Activated gamma-delta T cell (primary cell): ENCODE data around the gene POLA2.
A peak's percentile ranks its signal among the peaks of the same experiment; 100 is the strongest.
"Not testable (repeated sequence)": the region's sequence is repeated elsewhere in the genome, so short reads cannot be mapped to it uniquely, and the experiment has no call there.

Experiments used
- DNase-seq: peaks from one replicate; lab custom pipeline; 2025; lab: John Stamatoyannopoulos, UW
- total RNA-seq, 2 donors: gene quantifications; one replicate each; lab custom pipeline; 2026; lab: John Stamatoyannopoulos, UW

POLA2 gene
- total RNA-seq, result 7.9 to 10.0 reads per million in 2 donors

DNA sequence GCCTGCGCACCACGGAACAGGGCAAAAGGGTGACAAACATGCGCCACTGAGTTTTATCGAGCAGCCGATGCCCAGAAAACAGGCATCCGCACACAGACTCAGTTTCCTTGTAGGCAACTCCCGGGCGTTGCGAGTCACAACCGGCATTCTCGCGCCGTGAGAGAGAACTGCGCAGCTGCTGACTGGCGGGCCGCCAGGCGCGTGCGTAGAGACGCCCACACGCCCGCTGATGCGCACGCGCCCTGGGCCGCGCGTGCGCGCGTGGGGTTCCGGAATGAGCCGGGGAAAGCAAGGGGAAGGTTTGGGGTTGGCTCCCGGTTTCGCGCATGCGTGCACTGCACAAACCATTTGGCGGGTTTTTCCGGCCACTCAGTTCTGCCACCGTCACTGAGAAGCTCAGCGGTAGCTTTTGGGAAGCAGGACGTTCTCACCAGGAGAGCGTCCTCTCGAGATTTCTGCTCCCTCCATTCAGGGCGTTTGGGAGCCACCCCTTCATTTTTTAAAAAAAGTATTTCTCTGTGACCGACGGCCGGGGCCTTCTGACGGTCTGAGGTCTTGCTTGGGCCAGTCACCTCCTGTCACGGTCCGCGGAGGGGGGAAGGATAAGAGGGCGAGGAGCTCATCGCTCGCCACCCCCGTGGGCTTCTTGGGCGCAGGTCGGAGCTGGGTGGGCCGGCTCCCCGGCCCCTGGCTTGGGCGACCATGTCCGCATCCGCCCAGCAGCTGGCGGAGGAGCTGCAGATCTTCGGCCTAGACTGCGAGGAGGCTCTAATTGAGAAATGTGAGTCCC lies at the start of gene POLA2:
Gene POLA2 (plus strand): TSS at position 372 of the 790 bp plus-strand sequence. CDS start 331 bp downstream, at position 703.
- peak; percentile 90 for DNase-seq

- no peak for DNase-seq
Measured at GRCh38 chr11:65212226-65212801, 49.4 kb upstream of the POLA2 start.

DNA sequence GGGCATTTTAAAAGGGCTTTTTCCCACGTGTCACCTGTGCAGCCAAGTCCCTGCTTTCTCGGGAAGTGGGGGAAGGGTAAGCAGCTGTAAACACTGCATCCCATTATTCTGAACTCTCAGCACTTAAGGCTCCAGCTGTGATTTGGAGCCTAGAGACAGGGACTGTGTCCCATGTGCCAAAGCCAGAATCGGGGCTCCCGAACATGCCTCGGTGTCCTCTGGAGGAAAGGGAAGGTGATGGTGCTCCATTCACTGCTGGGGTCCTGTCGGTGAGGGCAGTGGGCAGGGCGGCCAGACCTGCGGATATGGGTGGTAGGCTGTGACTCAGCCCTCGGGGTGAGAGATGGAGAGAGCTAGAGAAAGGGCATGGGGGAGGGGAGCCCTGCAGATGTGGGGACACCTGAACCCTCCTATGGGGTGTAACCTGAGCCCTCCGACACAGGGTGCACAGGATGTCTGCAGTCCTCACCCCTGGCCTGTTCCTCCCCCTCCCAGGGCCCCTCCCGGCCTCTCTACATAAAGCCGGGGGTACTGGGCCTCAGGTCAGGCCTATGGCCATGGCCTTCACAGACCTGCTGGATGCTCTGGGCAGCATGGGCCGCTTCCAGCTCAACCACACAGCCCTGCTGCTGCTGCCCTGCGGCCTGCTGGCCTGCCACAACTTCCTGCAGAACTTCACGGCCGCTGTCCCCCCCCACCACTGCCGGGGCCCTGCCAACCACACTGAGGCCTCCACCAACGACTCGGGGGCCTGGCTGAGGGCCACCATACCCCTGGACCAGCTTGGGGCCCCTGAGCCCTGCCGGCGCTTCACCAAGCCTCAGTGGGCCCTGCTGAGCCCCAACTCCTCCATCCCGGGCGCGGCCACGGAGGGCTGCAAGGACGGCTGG lies 48.2 kb upstream of the POLA2 start:
- DNase-seq, result no peak

DNA sequence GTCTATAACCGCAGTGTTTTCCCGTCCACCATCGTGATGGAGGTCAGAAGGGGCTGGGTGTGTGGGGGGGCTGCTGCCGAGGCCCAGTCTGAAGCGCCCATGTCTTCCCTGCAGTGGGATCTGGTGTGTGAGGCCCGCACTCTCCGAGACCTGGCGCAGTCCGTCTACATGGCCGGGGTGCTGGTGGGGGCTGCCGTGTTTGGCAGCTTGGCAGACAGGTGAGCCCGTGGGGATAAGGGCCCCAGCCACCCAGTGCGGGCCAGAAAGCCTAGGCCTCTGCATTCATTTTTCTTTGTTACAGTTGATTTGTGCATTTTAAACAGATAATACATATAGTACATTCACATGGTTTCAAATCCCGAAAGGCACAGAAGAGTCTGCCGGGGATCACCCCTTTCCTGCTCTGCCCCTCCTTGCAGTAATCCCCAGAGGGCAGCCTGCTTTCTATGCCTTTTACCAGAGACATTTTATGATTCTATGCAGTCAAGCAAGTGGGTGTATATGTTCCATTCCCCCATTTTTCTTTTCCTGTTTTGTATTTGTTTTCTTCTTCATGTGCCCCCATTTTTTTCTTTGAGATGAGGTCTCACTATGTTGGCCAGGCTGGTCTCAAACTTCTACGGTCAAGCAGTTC lies 47.4 kb upstream of the POLA2 start:
- no peak for DNase-seq

GRCh38 chr11:65215441-65216076 lies 46.2 kb upstream of the POLA2 start:
- DNase-seq, result no peak

- no peak for DNase-seq
Measured at GRCh38 chr11:65216830-65217229, 44.9 kb upstream of the POLA2 start.

DNA sequence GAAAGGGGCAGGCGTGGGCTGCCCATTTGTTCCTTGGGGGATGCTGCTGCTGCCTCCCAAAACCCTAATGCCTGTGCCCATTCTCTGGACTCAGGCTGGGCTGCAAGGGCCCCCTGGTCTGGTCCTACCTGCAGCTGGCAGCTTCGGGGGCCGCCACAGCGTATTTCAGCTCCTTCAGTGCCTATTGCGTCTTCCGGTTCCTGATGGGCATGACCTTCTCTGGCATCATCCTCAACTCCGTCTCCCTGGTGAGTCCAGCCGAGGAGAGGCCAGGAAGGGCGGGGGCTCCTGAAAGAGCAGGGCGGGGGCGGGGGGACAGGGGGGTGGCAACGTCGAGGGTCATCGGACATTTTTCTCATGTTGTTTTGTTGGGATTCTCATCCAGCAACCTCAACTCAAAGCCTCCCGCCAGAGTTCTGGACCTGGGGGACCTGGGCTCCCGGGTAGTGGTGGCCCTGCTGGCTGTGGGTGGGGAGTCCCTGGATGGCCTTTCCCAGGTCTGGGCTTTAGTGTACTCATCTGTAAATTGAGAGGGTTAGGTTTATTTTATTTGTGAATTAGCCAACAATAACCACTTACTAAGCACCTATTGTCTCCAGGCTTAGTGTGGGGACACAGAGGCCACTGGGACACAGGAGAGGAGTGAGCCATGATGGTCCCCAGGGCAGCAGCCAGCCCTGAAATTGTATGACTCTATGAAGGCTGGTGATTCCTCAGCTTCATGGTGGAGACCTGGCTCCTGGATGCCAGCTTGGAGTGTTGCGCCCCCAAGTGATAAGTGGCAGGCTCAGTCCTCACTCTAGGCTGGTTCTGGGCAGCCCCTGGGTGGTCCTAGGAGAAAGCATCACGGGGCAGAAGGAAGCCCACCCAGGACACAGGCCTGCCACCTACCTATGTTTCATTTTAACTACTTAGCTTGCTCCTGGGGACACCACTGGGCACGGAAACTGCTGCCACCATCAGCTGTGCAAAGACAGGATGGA lies 44.0 kb upstream of the POLA2 start:
- DNase-seq, result no peak

- no peak for DNase-seq
Measured at GRCh38 chr11:65218446-65218845, 43.3 kb upstream of the POLA2 start.

DNA sequence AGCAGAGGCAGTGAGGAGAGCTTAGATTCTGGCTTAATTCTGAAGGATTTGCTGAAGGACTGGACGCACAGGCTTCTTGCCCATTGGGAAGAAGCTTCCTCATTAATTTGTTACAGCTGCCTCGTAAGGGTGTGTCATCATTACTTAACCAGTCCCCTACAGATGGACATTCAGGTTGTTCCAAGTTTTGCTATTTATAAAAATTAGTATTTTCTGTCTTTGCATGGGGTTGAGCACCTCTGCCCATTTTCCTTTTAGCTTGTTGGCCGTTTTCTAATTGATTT lies 41.9 kb upstream of the POLA2 start:
- no peak for DNase-seq

DNA sequence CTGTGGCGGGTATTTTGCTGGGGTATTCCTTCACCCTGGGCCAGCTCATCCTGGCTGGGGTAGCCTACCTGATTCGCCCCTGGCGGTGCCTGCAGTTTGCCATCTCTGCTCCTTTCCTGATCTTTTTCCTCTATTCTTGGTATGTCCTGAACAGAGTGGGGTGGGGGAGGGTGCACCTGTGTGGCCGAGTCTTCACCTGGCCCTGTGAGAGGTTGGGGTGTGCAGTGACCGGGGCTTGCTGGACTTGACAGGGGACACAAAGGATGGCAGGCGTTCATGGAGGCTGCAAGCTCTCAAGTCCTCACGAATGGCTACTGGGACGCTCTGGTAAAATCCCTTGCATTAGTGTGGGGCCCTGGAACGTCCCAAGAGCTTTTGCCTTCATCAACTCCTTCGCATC lies 40.7 kb upstream of the POLA2 start:
- DNase-seq, result no peak

DNA sequence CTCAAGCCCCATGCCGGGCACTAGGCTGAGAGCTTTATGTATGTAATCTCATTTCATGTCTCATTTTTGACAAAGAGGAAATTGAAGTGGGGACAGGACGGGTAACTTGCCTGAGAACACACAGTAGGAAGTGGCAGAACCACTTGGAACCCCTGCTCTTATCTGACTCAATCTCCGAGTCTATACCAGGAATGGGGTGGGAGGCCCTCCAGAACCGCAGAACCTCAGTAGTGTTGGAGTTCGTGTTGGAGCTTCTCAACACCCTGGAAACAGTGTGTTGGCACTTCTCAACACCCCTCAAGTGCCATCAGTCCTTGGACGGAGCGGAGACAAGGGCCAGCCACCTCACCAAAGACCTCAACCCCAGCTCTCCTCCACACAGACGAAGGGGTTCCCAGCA lies 38.8 kb upstream of the POLA2 start:
- no peak for DNase-seq

- DNase-seq, result no peak
Measured at GRCh38 chr11:65224930-65225278, 36.9 kb upstream of the POLA2 start.

DNA sequence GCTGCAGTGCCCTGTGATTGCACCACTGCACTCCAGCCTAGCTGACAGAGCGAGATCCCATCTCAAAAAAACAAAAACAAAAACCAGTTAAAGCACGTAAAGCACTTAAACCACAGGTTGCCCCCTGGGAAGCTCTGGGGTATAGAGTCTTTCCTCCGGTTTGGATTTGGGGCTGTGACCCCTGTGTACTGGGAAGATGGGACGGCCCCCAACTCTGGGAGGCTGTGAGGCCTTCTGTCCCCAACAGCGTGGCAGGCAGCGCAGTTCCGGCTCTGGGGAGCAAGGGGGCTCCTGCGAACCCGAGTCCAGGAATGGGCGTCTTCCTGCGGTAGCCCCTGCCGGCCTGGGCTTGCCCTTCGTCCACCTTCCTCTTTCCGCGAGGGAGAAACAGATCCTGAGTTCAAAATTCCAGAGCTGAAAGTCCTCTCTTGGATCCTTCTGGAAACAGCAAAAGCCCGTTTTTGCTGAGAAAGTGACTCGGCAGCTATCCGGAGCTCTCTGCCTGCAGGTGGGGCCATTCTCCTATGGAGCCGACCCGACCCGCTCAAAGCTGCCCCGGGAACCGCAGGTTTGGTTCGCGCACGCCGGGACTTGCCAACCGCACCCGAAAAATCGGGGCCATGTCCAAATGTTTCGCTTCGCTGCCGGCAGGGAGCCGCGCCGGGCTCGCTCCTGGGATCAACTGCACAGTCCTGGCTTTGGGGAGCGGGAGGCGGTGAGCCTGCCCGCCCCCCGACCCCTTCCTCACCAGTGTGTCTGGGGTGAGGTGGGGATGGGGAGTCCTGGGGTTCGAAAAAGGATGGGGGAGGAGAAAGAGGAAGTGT lies 36.3 kb upstream of the POLA2 start:
- DNase-seq, result no peak

DNA sequence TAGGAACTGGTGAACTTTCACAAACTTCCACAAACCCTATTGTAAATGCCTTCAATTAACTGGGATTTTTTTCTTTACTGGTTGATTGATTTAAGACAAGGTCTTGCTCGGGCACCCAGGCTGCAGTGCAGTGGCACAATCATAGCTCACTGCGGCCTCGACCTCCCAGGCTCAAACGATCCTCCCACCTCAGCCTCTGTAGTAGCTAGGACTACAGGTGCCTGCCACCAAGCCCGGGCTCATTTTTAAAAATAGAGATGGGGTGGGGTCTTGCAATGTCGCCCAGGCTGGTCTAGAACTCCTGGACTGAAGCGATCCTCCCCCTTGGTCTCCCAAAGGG lies 35.7 kb upstream of the POLA2 start:
- DNase-seq, result no peak

DNA sequence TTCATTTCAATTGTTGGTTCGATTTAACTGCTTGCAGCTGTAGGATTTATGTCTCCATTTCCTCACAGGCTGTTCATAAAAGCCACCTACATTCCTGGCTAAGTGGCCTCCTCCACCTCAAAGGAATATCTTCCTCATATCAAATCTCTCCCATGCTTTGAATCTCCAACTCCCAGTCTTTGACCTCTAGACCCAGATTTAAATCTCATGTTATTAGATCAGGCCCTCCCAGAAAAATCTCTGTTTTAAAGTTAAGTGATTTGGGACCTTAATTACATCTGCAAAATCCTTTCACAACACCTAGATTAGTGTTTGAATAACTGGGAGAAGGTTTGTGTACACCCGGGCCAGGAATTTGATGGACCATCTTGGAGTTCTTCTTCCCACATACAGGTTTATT lies 33.9 kb upstream of the POLA2 start:
- no peak for DNase-seq

DNA sequence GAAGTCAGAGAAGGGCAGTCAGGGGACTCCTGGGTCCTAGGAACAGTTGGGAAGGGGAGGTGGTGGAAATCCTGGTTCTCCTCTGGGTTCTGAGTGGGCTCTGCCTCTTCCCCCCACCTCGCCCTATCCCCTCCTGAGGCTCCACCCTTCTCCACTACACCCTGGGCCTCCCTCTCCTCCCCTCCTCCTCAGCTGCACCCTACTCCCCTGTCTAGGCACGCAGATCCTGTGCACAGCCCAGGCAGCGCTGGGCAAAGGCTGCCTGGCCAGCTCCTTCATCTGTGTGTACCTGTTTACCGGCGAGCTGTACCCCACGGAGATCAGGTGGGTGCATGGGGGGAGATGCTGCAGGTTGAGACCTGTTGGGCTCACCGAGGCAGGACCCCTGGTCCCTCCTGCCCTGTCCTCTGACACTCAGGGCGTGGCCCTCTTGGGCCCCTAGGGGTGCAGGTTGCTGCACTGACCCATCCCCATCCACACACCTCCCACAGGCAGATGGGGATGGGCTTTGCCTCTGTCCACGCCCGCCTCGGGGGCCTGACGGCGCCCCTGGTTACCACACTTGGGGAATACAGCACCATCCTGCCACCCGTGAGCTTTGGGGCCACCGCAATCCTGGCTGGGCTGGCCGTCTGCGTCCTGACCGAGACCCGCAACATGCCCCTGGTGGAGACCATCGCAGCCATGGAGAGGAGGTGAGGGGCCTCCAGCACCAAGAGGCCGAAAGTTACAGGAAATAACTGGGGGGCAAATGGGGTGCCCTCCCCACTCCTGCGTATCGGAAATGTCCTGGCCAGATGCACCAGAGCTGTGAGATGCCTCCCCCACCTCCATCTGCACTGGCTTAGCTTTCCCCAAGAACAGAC lies 25.3 kb upstream of the POLA2 start:
- no peak for DNase-seq

DNA sequence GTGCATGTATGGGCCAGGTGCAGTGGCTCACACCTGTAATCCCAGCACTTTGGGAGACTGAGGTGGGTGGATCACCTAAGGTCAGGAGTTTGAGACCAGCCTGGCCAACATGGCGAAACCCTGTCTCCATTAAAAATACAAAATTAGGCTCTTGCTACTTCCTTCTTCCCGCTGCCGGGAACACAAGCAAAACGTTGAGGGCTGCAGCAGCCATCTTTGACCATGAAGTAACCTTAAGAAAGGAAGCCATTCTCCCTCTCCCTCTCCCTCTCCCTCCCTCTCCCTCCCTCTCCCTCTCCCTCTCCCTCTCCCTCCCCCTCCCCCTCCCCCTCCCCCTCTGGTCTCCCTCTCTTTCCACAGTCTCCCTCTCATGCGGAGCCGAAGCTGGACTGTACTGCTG lies 23.5 kb upstream of the POLA2 start:
- DNase-seq, result not testable (repeated sequence)

GRCh38 chr11:65241134-65241533 lies 20.6 kb upstream of the POLA2 start:
- DNase-seq, result no peak

DNA sequence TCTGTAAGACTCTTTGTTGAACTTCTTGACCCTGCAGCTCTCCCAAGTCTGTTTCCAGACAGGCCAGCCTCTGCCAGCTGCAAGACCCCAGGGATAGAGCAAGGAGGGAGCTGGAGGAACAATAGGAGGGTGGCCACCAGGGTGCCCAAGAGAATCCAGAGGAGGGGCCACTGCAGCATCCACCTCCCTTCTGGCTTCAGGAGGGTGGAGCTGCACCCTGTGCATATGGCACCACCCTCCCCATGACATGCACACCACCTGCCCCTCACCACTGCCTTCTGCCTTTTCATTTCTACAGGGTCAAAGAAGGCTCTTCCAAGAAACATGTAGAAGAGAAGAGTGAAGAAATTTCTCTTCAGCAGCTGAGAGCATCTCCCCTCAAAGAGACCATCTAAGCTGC lies 20.1 kb upstream of the POLA2 start:
- no peak for DNase-seq
